Mammary microvascular endothelial cell (primary cell): Measurements from ENCODE around the gene VAMP1. TPM values are rescaled to one million over a fixed set of nuclear protein-coding genes. Genes with fewer than 3 reads are reported as not detected.

Source experiments
- total RNA-seq: library from RNA; depleted of rRNA; stranded (reverse); fragments of >200 nt; gene quantifications from 2 replicates; pipeline ENCODE4 v1.2.3, GENCODE V29; 2015

Gene VAMP1, protein sequence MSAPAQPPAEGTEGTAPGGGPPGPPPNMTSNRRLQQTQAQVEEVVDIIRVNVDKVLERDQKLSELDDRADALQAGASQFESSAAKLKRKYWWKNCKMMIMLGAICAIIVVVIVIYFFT
- 3.8 and 5.5 TPM in 2 replicates for total RNA-seq

GRCh38 chr12:6470375-6471163, at the start of gene VAMP1:
Gene VAMP1 (minus strand): TSS chr12:6470677. CDS start chr12:6470531, 146 bp downstream.

DNA sequence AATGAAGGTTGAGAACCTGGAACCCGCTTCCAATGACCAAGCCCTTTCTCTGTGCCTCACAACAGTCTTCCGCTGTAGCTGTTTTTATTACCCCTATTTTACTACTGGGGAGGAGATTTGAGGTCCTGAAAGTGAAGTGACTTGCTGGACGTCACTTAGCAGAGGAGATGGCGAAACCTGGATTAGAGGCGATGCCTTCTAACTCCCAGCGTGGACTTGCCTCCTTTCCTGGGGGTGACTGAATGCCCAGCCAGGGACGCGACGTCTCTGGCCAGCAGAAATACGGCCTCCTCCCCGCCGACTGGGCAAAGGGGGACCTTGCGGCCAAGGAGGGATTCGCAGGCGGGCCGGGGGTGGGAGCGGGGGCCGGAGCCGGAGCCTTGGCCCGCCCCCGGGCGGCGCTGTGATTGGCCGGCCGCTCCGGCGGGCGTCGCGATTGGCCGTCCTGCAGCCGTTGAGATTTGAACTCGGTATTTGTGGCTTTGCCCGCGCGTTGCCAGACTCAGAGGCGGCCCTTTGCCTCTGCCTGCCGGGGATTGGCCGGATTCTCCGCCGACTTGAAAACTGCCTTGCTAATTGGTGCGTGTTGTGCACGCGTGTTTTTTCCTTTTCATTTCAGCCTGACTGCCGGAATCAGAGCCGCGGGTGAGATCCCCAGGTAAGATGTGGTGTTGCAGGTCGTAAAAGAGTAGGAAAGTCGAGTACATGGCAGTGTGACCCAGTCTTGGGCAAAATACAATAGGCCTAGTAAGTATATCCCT, 23.2 kb upstream of the VAMP1 start, which contains the start of gene NCAPD2:
NCAPD2 (plus strand) TSS at position 606 of the 761 bp plus-strand sequence. CDS start 997 bp downstream, outside the sequence.

DNA sequence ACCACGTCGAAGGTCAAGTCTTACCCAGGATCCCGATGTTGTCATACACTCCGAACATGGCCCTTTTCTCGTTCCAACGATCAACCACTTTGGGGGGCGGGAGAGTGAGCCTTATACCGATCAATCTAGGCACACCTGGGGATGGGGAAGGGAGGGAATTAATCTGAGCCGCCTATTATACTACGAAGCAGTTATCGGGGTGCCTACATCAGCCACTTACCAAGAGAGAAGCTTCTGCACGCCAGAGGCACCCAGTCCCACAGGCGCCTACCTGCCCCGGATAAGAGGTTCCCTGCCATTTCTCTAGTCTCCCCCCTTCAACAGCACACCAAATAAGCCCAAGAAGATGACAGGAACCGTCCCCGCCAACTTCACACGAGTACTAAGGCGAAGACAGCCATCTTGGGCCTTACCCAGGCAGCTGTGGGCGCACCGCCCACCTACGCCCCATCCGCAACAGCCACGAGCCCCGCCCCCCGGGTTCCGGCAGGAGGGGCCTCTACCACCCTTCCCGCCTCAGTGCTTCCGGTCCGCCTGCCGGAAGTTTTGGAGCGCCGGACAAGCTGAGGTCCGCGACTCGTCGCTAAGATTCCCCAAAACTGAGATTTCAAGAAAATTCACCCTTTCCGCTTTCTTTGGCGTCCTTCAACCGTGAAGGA, 22.5 kb upstream of the VAMP1 start, which contains the start of gene MRPL51:
MRPL51 (minus strand) TSS at position 425 of the 659 bp plus-strand sequence; CDS start at position 299, 126 bp downstream.

GRCh38 chr12:6451348-6452244, 18.9 kb downstream of the VAMP1 start, which contains the start of gene TAPBPL:
Gene TAPBPL (plus strand): TSS chr12:6452042. CDS start chr12:6452249, 207 bp downstream.

GRCh38 chr12:6444704-6445688, 25.5 kb downstream of the VAMP1 start, which contains the start of gene CD27:
Gene CD27 (plus strand): TSS chr12:6444955. CDS start chr12:6445096, 141 bp downstream.

Other genes with a start within 250 kb of the VAMP1 start
- 0.10 TPM in 1 of 2 replicates, not detected in the other for gene PLEKHG6, start 160.0 kb downstream of the VAMP1 start, total RNA-seq
- gene TNFRSF1A, start 128.6 kb downstream of the VAMP1 start, total RNA-seq = 119 and 124 TPM in 2 replicates
- 0.87 TPM in 1 of 2 replicates, not detected in the other for gene SCNN1A, start 95.1 kb downstream of the VAMP1 start, total RNA-seq
- 124 and 135 TPM in 2 replicates for gene LTBR, start 86.5 kb downstream of the VAMP1 start, total RNA-seq
- gene CD27, start 25.7 kb downstream of the VAMP1 start, total RNA-seq = not detected in 2 replicates
- gene TAPBPL, start 18.6 kb downstream of the VAMP1 start, total RNA-seq = 11.3 and 17.1 TPM in 2 replicates
- 121 and 125 TPM in 2 replicates for gene MRPL51, start 22.6 kb upstream of the VAMP1 start, total RNA-seq
- gene NCAPD2, start 23.4 kb upstream of the VAMP1 start, total RNA-seq = 115 and 480 TPM in 2 replicates
- 5,926 and 6,362 TPM in 2 replicates for gene GAPDH, start 63.8 kb upstream of the VAMP1 start, total RNA-seq
- gene IFFO1, start 85.4 kb upstream of the VAMP1 start, total RNA-seq = 17.0 and 17.5 TPM in 2 replicates
- 37.8 and 44.9 TPM in 2 replicates for gene NOP2, start 97.6 kb upstream of the VAMP1 start, total RNA-seq
- gene CHD4, start 136.7 kb upstream of the VAMP1 start, total RNA-seq = 168 and 192 TPM in 2 replicates
- gene LPAR5, start 165.3 kb upstream of the VAMP1 start, total RNA-seq = not detected in 2 replicates
- 0.27 and 0.84 TPM in 2 replicates for gene ACRBP, start 176.8 kb upstream of the VAMP1 start, total RNA-seq
- gene ING4, start 192.4 kb upstream of the VAMP1 start, total RNA-seq = 21.2 and 25.4 TPM in 2 replicates
- gene ZNF384, start 218.7 kb upstream of the VAMP1 start, total RNA-seq = 14.1 and 27.2 TPM in 2 replicates
- gene PIANP, start 230.1 kb upstream of the VAMP1 start, total RNA-seq = not detected in 2 replicates